ENCODE data around the gene PDE6A. TPM values are rescaled to one million over a fixed set of nuclear protein-coding genes. Genes with fewer than 3 reads are reported as not detected.

Gene PDE6A
- total and polyA plus RNA-seq, 2 of the 8 experiments (the other 6 are each of a cell fraction or from before 2014, with no cell fraction given): not detected

DNA sequence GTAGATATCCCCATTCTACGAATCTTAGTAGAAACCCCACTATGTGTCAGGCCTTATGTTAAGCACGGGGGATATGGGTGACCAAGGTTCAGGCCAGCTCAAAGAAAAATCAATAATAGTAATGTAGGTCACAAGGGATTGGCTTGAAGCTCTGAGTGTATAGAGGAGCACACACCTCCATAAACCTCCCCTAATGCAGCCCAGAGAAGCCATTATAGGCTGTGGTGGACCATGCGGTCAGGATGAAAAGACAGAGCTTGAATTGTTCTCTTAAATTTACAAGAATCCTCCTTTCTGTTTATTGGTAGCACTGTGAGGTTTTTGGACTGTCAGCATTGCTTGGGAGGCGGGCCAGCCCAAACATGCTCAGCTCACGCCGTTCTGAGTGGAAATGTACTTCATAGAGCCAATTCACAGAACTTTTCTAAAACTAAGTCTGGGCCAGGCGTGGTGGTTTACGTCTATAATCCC lies 9.1 kb downstream of the PDE6A start:
- DNase-seq (ENCODE audit: low read depth in 1 of 2, low spot score in 2 of 2) (no peak), FAIRE-seq (no peak)
- Histone ChIP-seq H3K4me1 (replicated peaks in 1 of 4; ENCODE audit: control insufficient read depth in 3 of 4, insufficient read depth in 4 of 4, low read length in 3 of 4) (peaks cover 0 to 5% (median 1%) of the 10 kb centered on the region in 4 experiments; a peak in 1 of 7 replicates), H3K27ac (ENCODE audit: low read depth, low read length) (no peak overlapping the region), H3K56ac (replicated peaks; ENCODE audit: insufficient read length, low read depth, low read length) (no peak overlapping the region), H2AK5ac (ENCODE audit: low read depth, low read length) (no peak overlapping the region), H2BK5ac (ENCODE audit: low read depth, low read length) (no peak overlapping the region), H2AFZ (ENCODE audit: low read length) (no peak overlapping the region), H2BK20ac (ENCODE audit: low read length) (no peak overlapping the region), H3K18ac (ENCODE audit: extremely low read depth, low read length) (no peak overlapping the region), H3K27me3 (replicated peaks in 1 of 4; ENCODE audit: control insufficient read depth in 3 of 4, extremely low read depth in 1 of 4, insufficient read depth in 3 of 4, low read length in 3 of 4) (no peaks in the 10 kb centered on the region; a peak in 2 of 7 replicates), H2BK12ac (ENCODE audit: low read depth, low read length) (no peak overlapping the region), H3K14ac (ENCODE audit: insufficient read length) (no peak overlapping the region), H3K79me1 (ENCODE audit: low read depth, low read length) (no peaks in the 10 kb centered on the region), H3K23ac (ENCODE audit: insufficient read length) (no peak overlapping the region), H4K5ac (ENCODE audit: insufficient read length, low read depth, low read length) (no peak overlapping the region), H3K9ac (replicated peaks in 1 of 4; ENCODE audit: extremely low read depth in 1 of 4, low read depth in 3 of 4, low read length in 3 of 4) (no peak overlapping the region), H4K20me1 (replicated peaks in 1 of 2; ENCODE audit: control insufficient read depth in 1 of 2, insufficient read depth in 2 of 2, low read length in 2 of 2) (no peaks in the 10 kb centered on the region), H3K4me2 (ENCODE audit: insufficient read depth in 1 of 2, low read depth in 2 of 2, low read length in 2 of 2) (no peak overlapping the region), H3K4ac (replicated peaks; ENCODE audit: insufficient read length, low read depth, low read length) (no peak overlapping the region), H4K8ac (ENCODE audit: extremely low read depth, insufficient read depth, low read length) (no peak overlapping the region), H3K79me2 (ENCODE audit: control insufficient read depth in 1 of 2, insufficient read depth in 2 of 2, low read length in 2 of 2) (no peaks in the 10 kb centered on the region), H3K23me2 (ENCODE audit: low read depth, low read length) (no peaks in the 10 kb centered on the region), H2BK120ac (replicated peaks; ENCODE audit: low read depth, low read length) (no peak overlapping the region), H2BK15ac (ENCODE audit: low read length) (no peak overlapping the region), H3K4me3 (ENCODE audit: extremely low read depth in 1 of 4, insufficient read depth in 2 of 4, low read depth in 3 of 4, low read length in 4 of 4) (no peak overlapping the region), H4K91ac (replicated peaks; ENCODE audit: insufficient read length, low read length) (no peak overlapping the region), H3K9me3 (ENCODE audit: insufficient read depth in 2 of 2, low read depth in 1 of 2, low read length in 1 of 2) (no peaks in the 10 kb centered on the region), H3K36me3 (ENCODE audit: control insufficient read depth in 2 of 4, insufficient read depth in 4 of 4, low read length in 3 of 4) (no peaks in the 10 kb centered on the region)
- CTCF ChIA-PET (ENCODE audit: partially characterized antibody): interaction anchor here (0.6 to 6.4 kb wide), 19 partner anchors 8 to 102 kb away, joined by 3 to 80 read pairs (median 4); partner anchors contain the start of gene SLC26A2
- 84% methylated on average over 8 of the region's 8 CpGs; no CpG with 5 or more reads in 1 of the 2 experiments for WGBS, 2 experiments (ENCODE audit: extremely low coverage in 1 of 2, insufficient coverage in 1 of 2, insufficient read length in 1 of 2, insufficient replicate concordance in 2 of 2, low coverage in 1 of 2, low lambda C conversion rate in 2 of 2, missing lambda C conversion rate in 1 of 2)
- POLR2A ChIA-PET (ENCODE audit: partially characterized antibody): interaction anchor here (0.6 kb wide), 1 partner anchor 1791 kb away, joined by 4 read pairs; no protein-coding TSS in a partner anchor
- TF ChIP-seq POU5F1 (IDR thresholded peaks at IDR 0.05; ENCODE audit: low read depth, low read length) (no peak), ZNF274 (IDR thresholded peaks at IDR 0.05; ENCODE audit: borderline replicate concordance, extremely low read depth, low read length) (no peak), RFX5 (IDR thresholded peaks at IDR 0.05; ENCODE audit: borderline replicate concordance, low read depth, low read length) (no peak), KDM5A (IDR thresholded peaks at IDR 0.05; ENCODE audit: low read length) (no peak), GABPA (IDR thresholded peaks at IDR 0.05; ENCODE audit: borderline replicate concordance, insufficient read depth, low read length) (no peak), SRF (IDR thresholded peaks at IDR 0.05; ENCODE audit: low read depth, low read length) (no peak), JUN (IDR thresholded peaks at IDR 0.05; ENCODE audit: low read depth, low read length) (no peak), TEAD4 (IDR thresholded peaks at IDR 0.05; ENCODE audit: low read depth, low read length) (no peak), RAD21 (IDR thresholded peaks at IDR 0.05 in 1 of 2, conservative IDR thresholded peaks at IDR 0.05 in 1 of 2; ENCODE audit: low read depth in 2 of 2, low read length in 2 of 2) (no peak), POLR2AphosphoS5 (IDR thresholded peaks at IDR 0.05; ENCODE audit: low read depth, low read length) (no peak)
- TF ChIP-seq, protein P1, sequence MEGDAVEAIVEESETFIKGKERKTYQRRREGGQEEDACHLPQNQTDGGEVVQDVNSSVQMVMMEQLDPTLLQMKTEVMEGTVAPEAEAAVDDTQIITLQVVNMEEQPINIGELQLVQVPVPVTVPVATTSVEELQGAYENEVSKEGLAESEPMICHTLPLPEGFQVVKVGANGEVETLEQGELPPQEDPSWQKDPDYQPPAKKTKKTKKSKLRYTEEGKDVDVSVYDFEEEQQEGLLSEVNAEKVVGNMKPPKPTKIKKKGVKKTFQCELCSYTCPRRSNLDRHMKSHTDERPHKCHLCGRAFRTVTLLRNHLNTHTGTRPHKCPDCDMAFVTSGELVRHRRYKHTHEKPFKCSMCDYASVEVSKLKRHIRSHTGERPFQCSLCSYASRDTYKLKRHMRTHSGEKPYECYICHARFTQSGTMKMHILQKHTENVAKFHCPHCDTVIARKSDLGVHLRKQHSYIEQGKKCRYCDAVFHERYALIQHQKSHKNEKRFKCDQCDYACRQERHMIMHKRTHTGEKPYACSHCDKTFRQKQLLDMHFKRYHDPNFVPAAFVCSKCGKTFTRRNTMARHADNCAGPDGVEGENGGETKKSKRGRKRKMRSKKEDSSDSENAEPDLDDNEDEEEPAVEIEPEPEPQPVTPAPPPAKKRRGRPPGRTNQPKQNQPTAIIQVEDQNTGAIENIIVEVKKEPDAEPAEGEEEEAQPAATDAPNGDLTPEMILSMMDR (IDR thresholded peaks at IDR 0.05; ENCODE audit: control extremely low read depth in 1 of 3, insufficient read depth in 1 of 3, low read depth in 1 of 3, low read length in 3 of 3): no peak
